Thyroid gland (tissue), 4 donors: ENCODE results near the gene TDP2.

Experiments
- CTCF ChIP-seq, 6 experiments: fragments of 200-600 bp in 3 of 6; fragments of 450-650 bp in 3 of 6; sonication (generic) in 3 of 6; IDR thresholded peaks; one replicate each; pipeline ENCODE4 v1.5.1; 2016 to 2019; ENCODE audit warnings: antibody characterized with exemption in 6 of 6, mild to moderate bottlenecking in 2 of 6, inconsistent platforms in 1 of 6, moderate library complexity in 1 of 6
- POLR2A ChIP-seq, 2 donors: fragments of 450-650 bp; IDR thresholded peaks; one replicate each; pipeline ENCODE4 v1.6.1; 2017; ENCODE audit warnings: antibody characterized with exemption in 2 of 2, mild to moderate bottlenecking in 2 of 2, moderate library complexity in 1 of 2

DNA sequence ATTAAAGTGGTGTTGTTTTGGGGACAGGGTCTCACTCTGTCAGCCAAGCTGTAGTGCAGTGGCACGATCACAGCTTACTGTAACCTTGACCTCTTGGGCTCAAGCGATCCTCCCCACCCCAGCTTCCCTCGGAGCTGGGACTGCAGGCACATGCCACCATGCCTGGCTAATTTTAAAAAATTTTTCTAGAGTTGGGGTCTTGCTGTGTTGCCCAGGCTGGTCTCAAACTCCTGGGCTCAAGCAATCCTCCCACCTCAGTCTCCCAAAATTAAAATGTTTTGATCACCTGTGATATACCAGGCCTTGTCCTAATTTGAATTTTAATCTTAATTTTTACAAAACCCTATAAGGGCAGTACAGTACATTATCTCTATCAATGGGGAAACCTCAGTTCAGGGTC is 25.7 kb upstream of the TDP2 start:
- TF ChIP-seq CTCF (IDR thresholded peaks at IDR 0.05) (no peak), POLR2A (IDR thresholded peaks at IDR 0.05) (no peak)
